Retinal pigment epithelial cell (primary cell): ENCODE data around the gene FBRSL1.

Source experiments
- DNase-seq: peaks from one replicate; pipeline ENCODE4 v3.0.0-alpha.2; 2010; ENCODE audit warnings: low read depth
- H3K4me3 ChIP-seq: 2 replicates; pipeline ENCODE4 v1.5.1; 2011; ENCODE audit warnings: mild to moderate bottlenecking, low read length, control low read depth, moderate library complexity
- TF ChIP-seq, protein P1 (sequence below): conservative IDR thresholded peaks from 2 replicates; pipeline ENCODE4 v1.5.1; 2011; ENCODE audit warnings: low read depth, low read length, control low read depth, inconsistent platforms

FBRSL1 gene

DNA sequence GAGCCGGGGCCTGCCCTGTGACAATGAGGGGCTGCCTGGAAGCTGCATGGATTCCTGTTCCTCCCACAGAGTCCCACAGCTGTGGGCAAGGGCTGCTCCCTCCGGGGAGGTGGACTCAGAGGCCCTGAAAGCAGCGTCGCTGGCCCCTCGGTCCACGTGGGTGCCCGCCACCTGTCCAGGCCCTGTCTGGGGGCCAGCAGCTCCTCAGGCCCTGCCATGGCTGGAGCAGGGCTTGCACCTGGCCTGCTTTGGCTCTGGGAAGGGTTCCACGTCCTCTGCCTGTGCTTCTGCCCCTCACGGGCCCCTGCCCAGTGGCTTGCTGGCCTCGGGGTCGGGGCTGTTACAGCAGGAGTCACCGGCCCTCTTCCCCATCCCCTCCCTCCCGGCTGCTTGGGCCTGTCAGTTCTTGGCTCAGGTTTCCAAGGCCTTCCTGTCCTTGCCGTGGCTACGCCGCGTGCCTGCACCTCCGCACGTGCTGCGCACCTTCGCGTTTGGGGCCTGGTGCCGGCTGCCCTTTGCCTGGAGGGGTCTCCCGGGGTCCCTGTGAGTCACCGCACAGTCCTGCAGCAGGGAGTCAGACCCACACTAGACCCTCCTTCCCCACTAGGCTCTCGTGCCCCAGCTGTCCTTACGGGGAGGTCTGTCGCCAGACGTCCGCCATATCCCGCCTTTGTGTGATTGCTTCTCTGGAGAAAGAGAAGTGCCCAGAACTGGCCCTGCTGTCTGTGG, 5.8 kb downstream of the FBRSL1 start:
- DNase-seq = no peak
- TF ChIP-seq, protein P1, sequence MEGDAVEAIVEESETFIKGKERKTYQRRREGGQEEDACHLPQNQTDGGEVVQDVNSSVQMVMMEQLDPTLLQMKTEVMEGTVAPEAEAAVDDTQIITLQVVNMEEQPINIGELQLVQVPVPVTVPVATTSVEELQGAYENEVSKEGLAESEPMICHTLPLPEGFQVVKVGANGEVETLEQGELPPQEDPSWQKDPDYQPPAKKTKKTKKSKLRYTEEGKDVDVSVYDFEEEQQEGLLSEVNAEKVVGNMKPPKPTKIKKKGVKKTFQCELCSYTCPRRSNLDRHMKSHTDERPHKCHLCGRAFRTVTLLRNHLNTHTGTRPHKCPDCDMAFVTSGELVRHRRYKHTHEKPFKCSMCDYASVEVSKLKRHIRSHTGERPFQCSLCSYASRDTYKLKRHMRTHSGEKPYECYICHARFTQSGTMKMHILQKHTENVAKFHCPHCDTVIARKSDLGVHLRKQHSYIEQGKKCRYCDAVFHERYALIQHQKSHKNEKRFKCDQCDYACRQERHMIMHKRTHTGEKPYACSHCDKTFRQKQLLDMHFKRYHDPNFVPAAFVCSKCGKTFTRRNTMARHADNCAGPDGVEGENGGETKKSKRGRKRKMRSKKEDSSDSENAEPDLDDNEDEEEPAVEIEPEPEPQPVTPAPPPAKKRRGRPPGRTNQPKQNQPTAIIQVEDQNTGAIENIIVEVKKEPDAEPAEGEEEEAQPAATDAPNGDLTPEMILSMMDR = no peak
- H3K4me3 ChIP-seq = no peak overlapping the region

DNA sequence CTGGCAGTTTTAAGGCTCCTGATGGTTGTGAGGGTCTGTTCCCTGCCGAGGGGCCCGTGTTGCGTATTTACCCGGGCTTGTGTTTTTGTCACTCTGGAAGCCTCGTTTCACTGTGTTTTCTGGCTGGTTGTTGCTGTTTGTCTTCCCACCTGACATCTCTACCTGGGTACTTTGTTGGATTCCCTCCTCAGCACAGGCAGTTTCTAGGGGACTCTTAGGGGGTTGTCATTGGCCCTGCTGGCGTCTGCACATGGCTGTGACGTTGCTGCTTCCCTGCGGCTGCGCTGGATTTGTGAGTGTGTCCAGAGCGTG, 6.4 kb downstream of the FBRSL1 start:
- H3K4me3 ChIP-seq = no peak overlapping the region
- DNase-seq = no peak
- TF ChIP-seq, protein P1 = no peak

DNA sequence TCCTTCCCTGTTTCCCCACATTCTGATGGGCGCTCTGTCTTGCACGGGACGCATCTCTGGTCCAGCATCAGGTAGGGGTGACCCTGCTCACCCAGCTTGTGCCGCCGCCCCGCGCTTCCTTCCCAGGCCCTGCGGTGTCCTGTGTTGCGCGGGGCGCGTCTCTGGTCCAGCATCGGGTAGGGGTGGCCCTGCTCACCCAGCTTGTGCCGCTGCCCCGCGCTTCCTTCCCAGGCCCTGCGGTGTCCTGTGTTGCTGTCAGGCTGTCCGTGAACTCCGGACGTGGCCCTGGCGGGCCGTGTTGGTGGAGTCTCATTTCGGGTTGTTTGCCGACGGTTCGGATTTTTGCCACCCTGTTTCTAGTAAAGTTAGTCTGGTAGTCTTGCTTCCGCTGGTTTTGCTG, 6.8 kb downstream of the FBRSL1 start:
- TF ChIP-seq, protein P1 = no peak
- H3K4me3 ChIP-seq = no peak overlapping the region
- no peak for DNase-seq

DNA sequence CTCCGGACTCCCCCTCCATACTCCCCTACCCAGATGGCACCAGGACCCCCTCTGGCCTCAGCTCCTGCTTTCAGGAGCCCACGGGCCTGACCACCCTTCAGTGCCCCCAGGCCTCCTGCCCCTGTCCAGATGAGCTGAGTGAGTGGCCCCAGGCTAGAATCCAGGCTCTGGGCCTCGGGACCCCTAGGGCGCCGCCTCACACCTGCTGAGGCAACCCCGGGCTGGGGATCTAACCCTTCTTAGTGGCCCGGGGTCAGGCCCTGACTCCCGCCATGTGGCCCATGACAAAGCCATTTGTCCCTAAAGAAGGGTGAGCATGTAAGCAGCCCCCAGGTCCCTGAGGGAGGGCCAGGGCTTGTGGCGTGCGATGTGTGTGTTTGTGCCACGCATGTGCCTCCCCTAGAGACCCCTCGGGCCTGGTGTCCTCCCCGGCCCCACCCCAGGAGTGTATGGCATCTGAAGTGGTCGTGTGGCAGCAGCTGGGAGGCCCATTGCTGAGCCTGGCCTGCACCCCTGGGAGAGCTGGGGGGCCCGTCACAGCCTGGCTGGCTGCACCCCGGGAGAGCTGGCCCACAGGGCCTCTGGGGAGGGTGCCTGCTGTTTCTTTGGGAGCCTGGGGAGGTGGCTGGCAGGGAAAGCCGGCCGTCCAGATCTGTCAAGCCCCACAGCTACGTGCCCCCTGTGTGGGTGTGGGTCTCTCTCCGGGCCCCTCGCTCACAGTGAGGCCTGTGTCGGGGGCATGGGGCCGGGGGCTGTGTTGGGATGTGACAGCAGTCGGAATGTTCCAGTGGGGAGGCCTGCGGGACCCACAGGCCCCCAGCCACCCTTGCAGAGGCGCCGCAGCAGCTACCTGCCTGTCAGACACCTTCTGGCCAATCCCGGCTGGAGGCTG, 7.8 kb downstream of the FBRSL1 start:
- no peak overlapping the region for H3K4me3 ChIP-seq
- DNase-seq = no peak
- TF ChIP-seq, protein P1 = no peak

DNA sequence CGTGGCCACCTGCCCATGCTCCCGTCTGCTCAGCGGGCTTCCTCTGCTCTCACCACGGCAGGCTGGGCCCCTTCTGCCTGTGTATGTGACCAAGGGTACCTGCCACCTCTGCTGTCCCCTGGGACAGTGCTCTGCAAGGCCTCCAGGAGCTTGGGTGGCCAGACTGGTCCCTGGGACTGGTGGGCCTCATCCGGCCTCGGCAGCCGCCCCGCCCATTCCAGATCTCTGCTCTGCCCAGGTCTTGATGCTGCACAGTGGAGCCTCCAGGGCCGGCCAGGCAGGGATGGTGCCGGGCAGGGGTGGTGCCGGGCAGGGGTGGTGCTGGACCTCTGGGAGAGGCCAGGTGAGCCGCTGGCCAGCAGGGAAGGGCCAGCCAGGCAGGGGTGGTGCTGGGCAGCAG, 9.0 kb downstream of the FBRSL1 start:
- no peak overlapping the region for H3K4me3 ChIP-seq
- DNase-seq = no peak
- TF ChIP-seq, protein P1 = no peak

DNA sequence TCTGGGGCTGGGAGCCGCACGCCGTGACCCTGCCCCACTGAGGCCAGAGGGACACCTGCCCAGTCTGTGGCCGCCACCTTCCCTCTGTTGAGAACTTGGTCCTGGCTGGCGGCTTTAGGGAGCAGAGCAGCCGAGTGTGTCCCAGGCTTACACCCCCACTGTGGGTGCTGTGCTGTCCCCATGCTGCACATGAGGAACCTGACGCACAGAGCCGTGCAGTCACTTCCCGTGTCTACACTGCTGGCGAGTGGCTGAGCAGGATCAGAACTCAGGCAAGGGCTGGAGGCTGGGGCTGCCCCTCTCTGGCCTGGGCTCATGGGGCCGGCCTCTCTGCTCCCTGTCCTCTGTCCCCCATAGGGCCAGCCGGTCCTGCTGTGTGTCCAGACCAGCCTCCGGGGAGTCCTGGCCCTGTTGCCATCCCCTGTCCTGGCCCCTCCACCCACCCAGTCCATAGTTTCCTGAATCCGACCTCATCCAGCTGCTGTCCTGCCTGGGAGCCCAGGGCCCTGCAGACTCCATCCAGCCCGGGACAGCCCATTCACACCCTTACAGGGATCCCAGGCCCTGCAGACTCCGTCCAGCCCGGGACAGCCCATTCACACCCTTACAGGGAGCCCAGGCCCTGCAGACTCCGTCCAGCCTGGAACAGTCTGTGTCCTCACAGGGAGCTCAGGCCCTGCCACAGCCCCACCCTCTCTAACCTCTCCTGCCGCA, 10.3 kb downstream of the FBRSL1 start:
- TF ChIP-seq, protein P1 = no peak
- H3K4me3 ChIP-seq = no peak overlapping the region
- no peak for DNase-seq
